ENCODE data around the gene PSMB10.

PSMB10 gene

GRCh38 chr16:67885976-67886375 is 50.7 kb downstream of the PSMB10 start:
- DNase-seq: no peak

GRCh38 chr16:67885545-67885944 is 51.1 kb downstream of the PSMB10 start:
- no peak for DNase-seq

- peak; percentile 77 for DNase-seq
Measured at GRCh38 chr16:67884684-67885083, 52.0 kb downstream of the PSMB10 start, which contains the start of gene NRN1L. TSS of gene NRN1L (plus strand) at chr16:67884885. CDS start at chr16:67884904, 19 bp downstream.
